SU-DHL-6 (cell line): ENCODE measurements around the gene GCNA.

Experiments
- CTCF ChIP-seq: fragments of 200-600 bp; sonication (generic); IDR thresholded peaks from one replicate; pipeline ENCODE4 v1.5.1; 2017; ENCODE audit warnings: antibody characterized with exemption, mild to moderate bottlenecking, low read length, moderate library complexity; ENCODE audit not compliant: insufficient read depth, poor library complexity, severe bottlenecking
- EZH2phosphoT487 ChIP-seq: fragments of 200-600 bp; sonication (generic), shearing (Covaris generic); conservative IDR thresholded peaks from 2 replicates; pipeline ENCODE4 v1.6.1; 2018; ENCODE audit warnings: mild to moderate bottlenecking, antibody characterized with exemption, low read length, moderate library complexity, mixed read lengths

DNA sequence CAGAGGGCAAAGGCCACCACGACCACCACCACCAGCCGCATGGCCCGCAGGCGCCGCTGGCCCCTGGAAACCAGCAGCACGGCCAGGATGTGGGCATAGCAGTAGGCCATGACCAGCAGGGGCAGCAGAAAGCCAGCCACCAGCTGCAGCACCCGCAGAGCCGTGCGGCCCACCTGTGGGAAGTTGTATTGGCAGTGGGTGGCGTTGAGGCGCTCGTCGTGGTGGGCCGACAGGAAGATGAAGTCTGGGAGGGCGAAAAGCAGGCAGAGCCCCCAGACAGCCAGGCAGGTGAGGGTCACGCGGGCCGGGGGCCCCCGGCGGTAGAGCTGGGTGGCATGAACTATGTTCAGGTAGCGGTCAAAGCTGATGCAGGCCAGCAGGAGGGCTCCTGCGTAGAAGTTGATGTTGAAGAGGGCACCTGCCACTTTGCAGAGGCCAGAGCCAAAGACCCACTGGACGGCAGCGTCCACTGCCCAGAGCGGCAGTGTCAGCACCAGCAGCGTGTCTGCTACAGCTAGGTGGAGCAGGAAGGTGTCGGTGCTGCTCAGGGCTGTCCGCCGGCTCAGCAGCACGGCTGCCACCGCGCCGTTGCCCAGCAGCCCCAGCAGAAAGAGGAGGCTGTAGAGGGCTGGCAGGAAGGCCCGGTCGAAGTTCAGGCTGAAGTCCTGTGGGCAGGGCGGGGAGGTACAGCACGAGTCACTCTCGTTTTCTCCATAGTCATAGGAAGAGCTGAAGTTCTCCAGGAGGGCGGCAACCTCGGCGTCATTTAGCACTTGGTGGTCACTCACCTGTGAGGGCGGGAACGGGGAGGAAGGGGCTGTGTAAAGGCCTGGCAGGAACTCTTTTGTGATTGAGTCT lies 38.7 kb downstream of the GCNA start:
- no peak for TF ChIP-seq CTCF
- TF ChIP-seq EZH2phosphoT487, result no peak
